K562 (cell line): Measurements from ENCODE around the gene EIF4E. TPM values are rescaled to one million over a fixed set of nuclear protein-coding genes. Genes with fewer than 3 reads are reported as not detected.

Source experiments
- ATAC-seq: fragments of 200-7000 bp; cut with Tn5 transposase; 3 replicates; pipeline ENCODE4 v1.9.1; 2020; ENCODE audit warnings: moderate library complexity
- BruUV-seq: library from RNA; stranded (reverse); fragments of 400-500 nt; replicated peaks from 2 replicates; lab custom pipeline; 2021; lab: Mats Ljungman, UMichigan
- CTCF ChIA-PET: fragments of 300-600 bp; formaldehyde crosslinking; extraction: SDS; loops from one replicate; lab custom pipeline; 2021; ENCODE audit warnings: low intra/inter-chr PET ratio; lab: Yijun Ruan, JAX
- POLR2A ChIA-PET: fragments of 300-600, 350-650 bp; sonication (Branson Sonifier 250); formaldehyde crosslinking; extraction: SDS; loops from one replicate; lab custom pipeline; 2021; ENCODE audit warnings: antibody characterized with exemption, inconsistent platforms; lab: Yijun Ruan, JAX
- DNase-seq, 4 experiments: peaks; one replicate each; pipeline versions ENCODE4 v3.0.0 to v3.0.0-alpha.2; 2011 to 2018; ENCODE audit warnings: low spot score in 3 of 4, mixed read lengths in 3 of 4; ENCODE audit errors: extremely low read depth in 1 of 4
- FAIRE-seq: peaks from 2 replicates; lab custom pipeline; 2011; peaks lifted over from hg19 to GRCh38; lab: Jason Lieb, UNC
- H2AFZ ChIP-seq: 2 replicates; pipeline ENCODE4 v1.6.0; 2011; ENCODE audit warnings: low read depth, low read length, control low read depth, inconsistent platforms
- H3K27ac ChIP-seq: fragments of 200-600 bp; 3 replicates; pipeline ENCODE4 v1.8.0; 2011; ENCODE audit warnings: low read depth, mild to moderate bottlenecking, control low read depth, inconsistent platforms, low read length, moderate library complexity, mixed read lengths; ENCODE audit errors: extremely low read depth
- H3K27me3 ChIP-seq, 2 experiments: fragments of 300-600 bp in 1 of 2; 2 replicates in 1 of 2; 3 replicates in 1 of 2; pipeline versions ENCODE4 v1.6.0 to v1.8.0; 2011; ENCODE audit warnings: inconsistent platforms in 2 of 2, low read length in 2 of 2, mild to moderate bottlenecking in 1 of 2, mixed read lengths in 1 of 2, moderate library complexity in 1 of 2; ENCODE audit not compliant: control insufficient read depth in 2 of 2, insufficient read depth in 2 of 2
- H3K36me3 ChIP-seq: fragments of 300-600 bp; 3 replicates; pipeline ENCODE4 v1.8.0; 2011; ENCODE audit warnings: mild to moderate bottlenecking, low read length, inconsistent platforms; ENCODE audit not compliant: control insufficient read depth, insufficient read depth
- H3K4me1 ChIP-seq, 2 experiments: fragments of 200-600 bp in 1 of 2; replicated peaks in 1 of 2; 2 replicates in 1 of 2; 3 replicates in 1 of 2; pipeline versions ENCODE4 v1.5.1 to v1.8.0; 2011; ENCODE audit warnings: inconsistent platforms in 2 of 2, low read length in 2 of 2, mild to moderate bottlenecking in 1 of 2, mixed read lengths in 1 of 2, moderate library complexity in 1 of 2; ENCODE audit not compliant: control insufficient read depth in 2 of 2, insufficient read depth in 2 of 2
- H3K4me2 ChIP-seq: 2 replicates; pipeline ENCODE4 v1.6.1; 2011; ENCODE audit warnings: low read length, control low read depth, inconsistent platforms, mixed read lengths; ENCODE audit not compliant: insufficient read depth
- H3K4me3 ChIP-seq: fragments of 200-600 bp; sonication (generic), shearing (Covaris generic); 2 replicates; pipeline ENCODE4 v1.5.1; 2016; ENCODE audit warnings: control low read depth, inconsistent platforms
- H3K79me2 ChIP-seq: fragments of 200-600 bp; 3 replicates; pipeline ENCODE4 v1.8.0; 2011; ENCODE audit warnings: low read length, inconsistent platforms; ENCODE audit not compliant: control insufficient read depth, insufficient read depth
- H3K9ac ChIP-seq, 2 experiments: 2 replicates each; pipeline versions ENCODE4 v1.6.0 to v1.6.1; 2011; ENCODE audit warnings: low read depth in 2 of 2, low read length in 2 of 2, control low read depth in 1 of 2, inconsistent platforms in 1 of 2, mild to moderate bottlenecking in 1 of 2, mixed read lengths in 1 of 2; ENCODE audit not compliant: insufficient read depth in 1 of 2
- H3K9me1 ChIP-seq: one replicate; pipeline ENCODE4 v1.6.0; 2011; ENCODE audit warnings: inconsistent platforms, mild to moderate bottlenecking, low read length, moderate library complexity; ENCODE audit not compliant: control insufficient read depth, insufficient read depth
- H3K9me3 ChIP-seq: replicated peaks from 2 replicates; pipeline ENCODE4 v1.5.1; 2011; ENCODE audit warnings: low read depth, low read length, inconsistent platforms; ENCODE audit not compliant: control insufficient read depth, insufficient read depth
- H4K20me1 ChIP-seq: replicated peaks from 2 replicates; pipeline ENCODE4 v1.6.1; 2011; ENCODE audit warnings: low read length, inconsistent platforms, mixed read lengths; ENCODE audit not compliant: control insufficient read depth, insufficient read depth
- BMI1 ChIP-seq: fragments of 150-350 bp; IDR thresholded peaks from 2 replicates; pipeline ENCODE4 v1.6.1; 2014; ENCODE audit warnings: low read length
- PBX2 ChIP-seq, 2 experiments: IDR thresholded peaks in 1 of 2; conservative IDR thresholded peaks in 1 of 2; 2 replicates each; pipeline ENCODE4 v1.6.1; 2016; ENCODE audit warnings: low read depth in 2 of 2, mild to moderate bottlenecking in 1 of 2, missing compliant biosample characterization in 1 of 2, missing genetic modification characterization in 1 of 2, moderate library complexity in 1 of 2
- WGBS: fragments of 100-300 bp; shearing (Covaris generic); methylation state at CpG from one replicate; pipeline ENCODE4 v1.1.6; 2016; ENCODE audit warnings: low coverage, mixed read lengths; ENCODE audit not compliant: insufficient coverage; ENCODE audit errors: missing lambda C conversion rate; 5-methylcytosine and 5-hydroxymethylcytosine counted together
- in situ Hi-C: fragments of 300-500 bp; cut with MboI; formaldehyde crosslinking; loops from 4 replicates; pipeline ENCODE4 v1.15.0; 2018; ENCODE audit warnings: inconsistent platforms, mixed read lengths
- intact Hi-C: fragments of 100-400 bp; cut with micrococcal nuclease; formaldehyde crosslinking; loops from 2 replicates; pipeline ENCODE4 v1.14.2; 2022
- polyA plus RNA-seq, 8 experiments: library from polyadenylated mRNA; depleted of rRNA in 4 of 8; stranded (reverse) in 5 of 8; unstranded in 3 of 8; fragments of >200 nt; fragmentation: Nextera tagmentation in 2 of 8; fragmentation: Illumina TruSeq in 1 of 8; extraction: Ambion mirVana in 2 of 8; extraction: Trizol in 1 of 8; gene quantifications; 2 replicates each; pipeline versions ENCODE4 v1.2.1 to v1.2.3, GENCODE V29; 2011 to 2014; ENCODE audit warnings: inconsistent platforms in 1 of 8, missing spikeins in 1 of 8
- total RNA-seq, 7 experiments: library from RNA; depleted of rRNA in 6 of 7; stranded (reverse); fragments of >200 nt in 6 of 7; fragmentation: Illumina TruSeq in 2 of 7; extraction: Trizol in 2 of 7; gene quantifications; 2 replicates each; pipeline versions ENCODE4 v1.2.1 to v1.2.3, GENCODE V29; 2011 to 2021; ENCODE audit warnings: low replicate concordance in 1 of 7

EIF4E gene
- total and polyA plus RNA-seq, 9 of the 15 experiments (the other 6 are each of a cell fraction or from before 2014, with no cell fraction given): 164 to 489 (median 179) TPM

- Histone ChIP-seq H3K9ac (no peak overlapping the region), H3K4me1 (peaks cover 2 to 7% of the 10 kb centered on the region in 2 experiments; a peak in 3 of 5 replicates), H3K27me3 (no peaks in the 10 kb centered on the region), H2AFZ (no peak overlapping the region), H3K27ac (no peak overlapping the region), H3K36me3 (peaks cover 42% of the 10 kb centered on the region), H3K79me2 (peaks cover 99% of the 10 kb centered on the region), H3K9me1 (no peaks in the 10 kb centered on the region), H3K4me3 (no peak overlapping the region), H3K9me3 (no peaks in the 10 kb centered on the region), H4K20me1 (peaks cover 10% of the 10 kb centered on the region; the same call in 1 of the 2 replicates), H3K4me2 (no peak overlapping the region)
- TSS peak; percentile 9 for BruUV-seq
- intact Hi-C loops (no loop called here), in situ Hi-C loops (no loop called here)
- 50% methylated on average over 2 of the region's 2 CpGs for WGBS
- POLR2A ChIA-PET: interaction anchor here (2.0 kb wide), 1 partner anchor 9 kb away, joined by 8 read pairs; no protein-coding TSS in a partner anchor
- no peak for DNase-seq
- TF ChIP-seq BMI1 (no peak), PBX2 (CRISPR knock-in tag; IDR thresholded peaks at IDR 0.05; ENCODE audit: low read depth) (no peak), PBX2 (tag; conservative IDR thresholded peaks at IDR 0.05; ENCODE audit: low read depth) (peak; percentile 33; the same call in 1 of the 2 replicates)
- CTCF ChIA-PET: no interaction called here
- ATAC-seq: no peak; the same call in 2 of the 3 replicates
- no peak for FAIRE-seq
These were observed 20.1 kb downstream of the EIF4E start for GRCh38 chr4:98908703-98909262.
